Fibroblast of lung (primary cell): Measurements from ENCODE around the gene GNAS. TPM values are rescaled to one million over a fixed set of nuclear protein-coding genes. Genes with fewer than 3 reads are reported as not detected.

Source experiments
- DNase-seq, 2 donors: peaks; one replicate each; pipeline versions ENCODE4 v3.0.0 to v3.0.0-alpha.2; 2010; ENCODE audit warnings: low read depth in 2 of 2
- H2AFZ ChIP-seq: 2 replicates; pipeline ENCODE4 v1.5.1; 2012; ENCODE audit warnings: low read length, control low read depth, inconsistent platforms
- H3K27ac ChIP-seq: 2 replicates; pipeline ENCODE4 v1.5.1; 2011; ENCODE audit warnings: low read length, control low read depth; ENCODE audit not compliant: insufficient read depth
- H3K27me3 ChIP-seq: 2 replicates; pipeline ENCODE4 v1.5.1; 2011; ENCODE audit warnings: mild to moderate bottlenecking, low read length; ENCODE audit not compliant: control insufficient read depth, insufficient read depth
- H3K36me3 ChIP-seq: 2 replicates; pipeline ENCODE4 v1.5.1; 2011; ENCODE audit warnings: low read length; ENCODE audit not compliant: control insufficient read depth, insufficient read depth
- H3K4me1 ChIP-seq: 2 replicates; pipeline ENCODE4 v1.5.1; 2011; ENCODE audit warnings: low read length; ENCODE audit not compliant: control insufficient read depth, insufficient read depth; ENCODE audit errors: extremely low read depth
- H3K4me2 ChIP-seq: 2 replicates; pipeline ENCODE4 v1.5.1; 2011; ENCODE audit warnings: low read length, control low read depth; ENCODE audit not compliant: insufficient read depth; ENCODE audit errors: extremely low read depth
- H3K4me3 ChIP-seq, 4 experiments: fragments of 200-600 bp in 1 of 4; sonication (generic) in 1 of 4; replicated peaks in 1 of 4; 2 replicates each; pipeline ENCODE4 v1.5.1; 2011 to 2016; ENCODE audit warnings: low read length in 4 of 4, low read depth in 3 of 4, mild to moderate bottlenecking in 3 of 4, control low read depth in 2 of 4, inconsistent platforms in 1 of 4, mixed read lengths in 1 of 4; ENCODE audit not compliant: insufficient read depth in 1 of 4; ENCODE audit errors: control extremely low read depth in 1 of 4
- H3K79me2 ChIP-seq: 2 replicates; pipeline ENCODE4 v1.5.1; 2012; ENCODE audit warnings: mild to moderate bottlenecking, low read length, inconsistent platforms; ENCODE audit not compliant: control insufficient read depth, insufficient read depth
- H3K9ac ChIP-seq: 2 replicates; pipeline ENCODE4 v1.5.1; 2011; ENCODE audit warnings: mild to moderate bottlenecking, low read length, control low read depth; ENCODE audit not compliant: insufficient read depth
- H3K9me3 ChIP-seq: 2 replicates; pipeline ENCODE4 v1.5.1; 2012; ENCODE audit warnings: low read depth, low read length; ENCODE audit not compliant: control insufficient read depth, insufficient read depth
- H4K20me1 ChIP-seq: 2 replicates; pipeline ENCODE4 v1.5.1; 2011; ENCODE audit warnings: low read length; ENCODE audit not compliant: control insufficient read depth, insufficient read depth; ENCODE audit errors: extremely low read depth
- CTCF ChIP-seq, 2 donors: IDR thresholded peaks in 1 of 2; conservative IDR thresholded peaks in 1 of 2; 1 replicate in 1 of 2; 2 replicates in 1 of 2; pipeline ENCODE4 v1.5.1; 2011 to 2012; ENCODE audit warnings: low read length in 2 of 2, control low read depth in 1 of 2, inconsistent platforms in 1 of 2, low read depth in 1 of 2, mild to moderate bottlenecking in 1 of 2
- EZH2 ChIP-seq: IDR thresholded peaks from 2 replicates; pipeline ENCODE4 v1.5.1; 2012; ENCODE audit warnings: low read length, control low read depth, mild to moderate bottlenecking; ENCODE audit errors: missing control alignments
- polyA plus RNA-seq, 2 donors: library from polyadenylated mRNA; depleted of rRNA in 1 of 2; stranded (reverse) in 1 of 2; unstranded in 1 of 2; fragments of >200 nt; gene quantifications; 2 replicates each; pipeline ENCODE4 v1.2.1, GENCODE V29; 2011 to 2012; ENCODE audit warnings: missing spikeins in 1 of 2
- total RNA-seq: library from RNA; depleted of rRNA; stranded (reverse); fragments of >200 nt; gene quantifications from 2 replicates; pipeline ENCODE4 v1.2.1, GENCODE V29; 2014

Gene GNAS
- total and polyA plus RNA-seq, 2 donors (not counting 1 experiment from before 2014, with no cell fraction given) = 421 to 1,357 TPM

- TF ChIP-seq EZH2 = no peak
- TF ChIP-seq CTCF (conservative IDR thresholded peaks at IDR 0.05 in 1 of 2, IDR thresholded peaks at IDR 0.05 in 1 of 2; ENCODE audit: low read depth in 1 of 2, low read length in 2 of 2) = no peak
- no peak for DNase-seq
- no peaks in the 10 kb centered on the region for H4K20me1 ChIP-seq
- H3K4me3 ChIP-seq = no peak overlapping the region
- H3K79me2 ChIP-seq = no peaks in the 10 kb centered on the region
- no peaks in the 10 kb centered on the region for H3K27me3 ChIP-seq
- H3K9ac ChIP-seq = no peak overlapping the region
- no peaks in the 10 kb centered on the region for H3K9me3 ChIP-seq
- no peak overlapping the region for H3K4me2 ChIP-seq
- H2AFZ ChIP-seq = no peak overlapping the region
- no peaks in the 10 kb centered on the region for H3K4me1 ChIP-seq
- no peaks in the 10 kb centered on the region for H3K36me3 ChIP-seq
- no peak overlapping the region for H3K27ac ChIP-seq
Measured at GRCh38 chr20:58950603-58951002, 98.1 kb downstream of the GNAS start.

GRCh38 chr20:58953050-58953449, 100.5 kb downstream of the GNAS start:
- no peak overlapping the region for H2AFZ ChIP-seq
- no peak overlapping the region for H3K4me3 ChIP-seq
- no peaks in the 10 kb centered on the region for H4K20me1 ChIP-seq
- H3K4me2 ChIP-seq = no peak overlapping the region
- no peaks in the 10 kb centered on the region for H3K4me1 ChIP-seq
- no peak overlapping the region for H3K9ac ChIP-seq
- H3K27ac ChIP-seq = no peak overlapping the region
- no peaks in the 10 kb centered on the region for H3K79me2 ChIP-seq
- H3K9me3 ChIP-seq = no peaks in the 10 kb centered on the region
- no peaks in the 10 kb centered on the region for H3K27me3 ChIP-seq
- H3K36me3 ChIP-seq = no peaks in the 10 kb centered on the region
- no peak for DNase-seq
- no peak for TF ChIP-seq EZH2

- Histone ChIP-seq H3K36me3 (no peaks in the 10 kb centered on the region), H3K4me2 (no peak overlapping the region), H2AFZ (no peak overlapping the region), H3K9me3 (no peaks in the 10 kb centered on the region), H3K4me1 (no peaks in the 10 kb centered on the region), H3K79me2 (no peaks in the 10 kb centered on the region), H3K4me3 (no peak overlapping the region), H3K27ac (no peak overlapping the region), H3K27me3 (no peaks in the 10 kb centered on the region), H4K20me1 (no peaks in the 10 kb centered on the region), H3K9ac (no peak overlapping the region)
- TF ChIP-seq CTCF (conservative IDR thresholded peaks at IDR 0.05 in 1 of 2, IDR thresholded peaks at IDR 0.05 in 1 of 2; ENCODE audit: low read depth in 1 of 2, low read length in 2 of 2) (no peak), EZH2 (no peak)
- no peak for DNase-seq
Measured at GRCh38 chr20:58956078-58956477, 103.6 kb downstream of the GNAS start.
